GM18519 (cell line): ENCODE results near the gene TUT4.

Experiments
- ATAC-seq: cut with Tn5 transposase; IDR thresholded peaks from one replicate; pipeline ENCODE4 v1.9.1; 2021; ENCODE audit warnings: mild to moderate bottlenecking, moderate library complexity; ENCODE audit not compliant: unreplicated experiment, low FRiP score

TUT4 gene

DNA sequence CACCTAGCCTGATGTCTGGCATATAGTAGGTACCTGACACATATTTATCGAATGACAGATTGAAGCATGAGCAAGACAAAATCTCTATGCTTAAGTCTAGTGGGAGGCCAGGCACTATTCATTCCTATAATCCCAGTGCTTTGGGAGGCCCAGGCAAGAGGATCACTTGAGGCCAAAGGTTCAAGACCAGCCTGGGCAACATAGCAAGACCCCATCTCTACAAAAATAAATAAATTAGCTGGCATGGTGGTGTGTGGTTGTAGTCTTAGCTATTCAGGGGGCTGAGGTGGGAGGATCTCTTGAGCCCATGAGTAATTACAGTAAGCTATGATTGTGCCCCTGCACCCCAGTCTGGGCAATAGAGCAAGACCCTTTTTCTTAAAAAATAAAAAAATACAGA is 23.2 kb upstream of the TUT4 start:
- no peak for ATAC-seq

- no peak for ATAC-seq
Observed at GRCh38 chr1:52574594-52574993, 21.7 kb upstream of the TUT4 start.

- no peak for ATAC-seq
Observed at GRCh38 chr1:52572387-52572786, 19.5 kb upstream of the TUT4 start.

- no peak for ATAC-seq
Observed at GRCh38 chr1:52571783-52572182, 18.9 kb upstream of the TUT4 start.

GRCh38 chr1:52569449-52570210 is 16.7 kb upstream of the TUT4 start:
- ATAC-seq, result no peak

GRCh38 chr1:52567943-52568342 is 15.1 kb upstream of the TUT4 start:
- ATAC-seq, result no peak

- no peak for ATAC-seq
Observed at GRCh38 chr1:52562766-52563165, 9.9 kb upstream of the TUT4 start.

- no peak for ATAC-seq
Observed at GRCh38 chr1:52559875-52560274, 7.0 kb upstream of the TUT4 start.

DNA sequence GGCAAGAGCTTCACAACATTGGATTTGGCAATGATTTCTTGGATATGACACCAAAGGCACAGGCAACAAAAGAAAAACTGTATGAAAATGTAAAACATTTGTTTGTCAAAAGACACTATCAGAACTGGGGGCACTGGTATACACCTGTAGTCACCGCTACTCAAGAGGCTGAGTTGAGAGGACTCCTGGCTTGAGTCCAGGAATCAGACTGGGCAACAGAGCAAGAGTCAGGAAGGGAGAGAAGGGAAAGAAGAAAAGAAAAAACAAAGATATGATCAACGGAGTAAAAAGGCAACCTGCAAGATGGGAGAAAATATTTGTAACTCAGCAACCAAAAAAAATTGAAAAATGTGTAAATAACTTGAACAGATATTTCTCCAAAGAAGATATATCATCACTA is 6.0 kb upstream of the TUT4 start:
- no peak for ATAC-seq

DNA sequence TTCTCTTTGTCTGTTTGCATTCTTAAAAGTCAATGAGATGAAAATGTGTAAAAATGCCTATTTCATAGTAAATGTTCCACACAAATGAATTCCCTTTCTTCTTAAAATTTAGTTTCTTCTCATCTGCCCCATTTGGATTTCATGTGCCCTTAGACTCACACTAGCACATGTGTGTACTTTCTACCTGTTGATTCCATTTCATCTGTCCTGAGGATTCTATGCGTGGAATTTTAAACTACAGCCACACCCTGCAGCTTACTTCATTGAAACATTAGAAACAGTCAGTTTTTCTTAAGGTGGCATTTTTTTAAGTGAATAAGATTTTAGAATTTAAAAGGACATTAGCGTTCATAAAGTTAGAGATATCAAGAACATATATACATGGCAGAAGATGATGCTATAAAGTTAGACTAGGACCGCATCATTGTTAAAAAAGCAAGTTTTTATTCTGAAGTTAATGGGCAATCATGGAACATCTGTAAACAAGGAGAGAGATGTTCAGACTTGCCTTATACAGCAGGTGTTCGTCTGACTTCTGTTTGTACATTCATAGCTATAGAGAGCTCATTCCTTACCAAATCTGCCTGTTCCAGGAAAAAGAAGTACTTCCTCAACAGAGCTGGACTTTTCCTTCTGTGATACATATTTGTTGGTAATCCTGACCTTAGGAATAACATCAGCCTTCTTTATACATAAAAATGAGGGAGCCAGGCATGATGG is 3.9 kb upstream of the TUT4 start:
- no peak for ATAC-seq

GRCh38 chr1:52554756-52555155 is 1.9 kb upstream of the TUT4 start:
- no peak for ATAC-seq

- no peak for ATAC-seq
Observed at GRCh38 chr1:52554267-52554640, 1.4 kb upstream of the TUT4 start.

- no peak for ATAC-seq
Observed at GRCh38 chr1:52553362-52554266, 722 bp upstream of the TUT4 start.

DNA sequence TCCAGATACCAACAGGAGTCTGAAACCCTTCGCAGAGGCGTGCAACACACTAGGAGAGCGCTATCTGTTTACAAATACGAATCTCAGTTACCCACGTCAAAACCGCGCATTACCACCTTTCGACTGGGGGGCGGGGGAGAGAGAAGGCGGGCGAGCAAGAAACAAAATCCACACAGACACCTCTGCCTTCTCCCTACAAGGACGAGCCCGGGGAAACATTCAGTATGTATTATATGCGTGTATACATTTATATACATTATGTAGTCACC is 722 bp downstream of the TUT4 start:
- ATAC-seq, result no peak

DNA sequence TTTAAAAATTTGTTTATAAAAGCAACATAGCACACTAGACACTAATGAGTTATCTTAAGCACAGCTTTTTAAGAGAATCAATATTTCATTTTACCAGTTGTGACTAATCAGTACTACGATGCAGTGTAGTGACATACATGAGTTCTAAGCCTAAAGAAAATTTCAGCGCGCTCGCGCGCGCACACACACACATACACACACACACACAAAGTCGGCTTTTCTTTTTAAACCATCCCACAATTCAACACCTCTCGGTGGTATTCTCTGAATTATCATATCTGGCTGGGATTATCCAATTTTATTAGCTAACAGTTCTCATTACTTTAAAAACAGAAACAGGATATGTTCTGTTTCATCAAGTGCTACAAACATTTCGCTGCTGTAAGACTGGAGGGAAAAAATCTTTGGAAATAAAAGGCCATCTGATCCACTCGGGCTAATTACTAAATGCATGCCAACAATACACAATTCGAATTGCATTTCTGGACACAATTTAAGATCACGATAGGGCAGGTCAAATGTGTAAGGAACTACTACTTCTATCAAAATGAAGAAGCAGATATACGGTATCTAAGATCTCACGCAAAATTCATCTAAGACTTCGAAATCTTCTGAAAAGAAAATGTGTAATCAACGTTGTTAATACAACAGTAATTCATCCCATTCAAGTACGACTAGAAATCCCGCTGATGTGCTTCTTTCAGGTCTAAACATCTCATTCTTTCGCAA is 1.2 kb downstream of the TUT4 start:
- ATAC-seq, result no peak

- no peak for ATAC-seq
Observed at GRCh38 chr1:52550447-52550846, 2.4 kb downstream of the TUT4 start.

- no peak for ATAC-seq
Observed at GRCh38 chr1:52549267-52549666, 3.6 kb downstream of the TUT4 start.

DNA sequence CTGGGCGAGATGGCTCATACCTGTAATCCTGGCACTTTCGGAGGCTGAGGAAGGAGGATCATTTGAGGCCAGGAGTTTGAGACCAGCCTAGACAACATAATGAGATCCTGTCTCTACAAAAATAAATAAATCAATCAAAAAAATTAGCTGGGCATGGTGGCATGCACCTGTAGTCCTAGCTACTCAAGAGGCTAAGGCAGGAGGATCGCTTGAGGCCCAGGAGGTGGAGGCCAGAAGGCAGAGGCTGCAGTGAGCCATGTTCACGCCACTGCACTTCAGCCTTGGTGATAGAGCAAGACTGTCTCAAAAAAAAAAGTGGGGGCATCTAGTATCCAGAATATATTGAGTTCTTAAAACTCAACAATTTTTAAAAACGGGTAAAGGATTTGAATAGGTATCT is 6.0 kb downstream of the TUT4 start:
- ATAC-seq, result no peak

DNA sequence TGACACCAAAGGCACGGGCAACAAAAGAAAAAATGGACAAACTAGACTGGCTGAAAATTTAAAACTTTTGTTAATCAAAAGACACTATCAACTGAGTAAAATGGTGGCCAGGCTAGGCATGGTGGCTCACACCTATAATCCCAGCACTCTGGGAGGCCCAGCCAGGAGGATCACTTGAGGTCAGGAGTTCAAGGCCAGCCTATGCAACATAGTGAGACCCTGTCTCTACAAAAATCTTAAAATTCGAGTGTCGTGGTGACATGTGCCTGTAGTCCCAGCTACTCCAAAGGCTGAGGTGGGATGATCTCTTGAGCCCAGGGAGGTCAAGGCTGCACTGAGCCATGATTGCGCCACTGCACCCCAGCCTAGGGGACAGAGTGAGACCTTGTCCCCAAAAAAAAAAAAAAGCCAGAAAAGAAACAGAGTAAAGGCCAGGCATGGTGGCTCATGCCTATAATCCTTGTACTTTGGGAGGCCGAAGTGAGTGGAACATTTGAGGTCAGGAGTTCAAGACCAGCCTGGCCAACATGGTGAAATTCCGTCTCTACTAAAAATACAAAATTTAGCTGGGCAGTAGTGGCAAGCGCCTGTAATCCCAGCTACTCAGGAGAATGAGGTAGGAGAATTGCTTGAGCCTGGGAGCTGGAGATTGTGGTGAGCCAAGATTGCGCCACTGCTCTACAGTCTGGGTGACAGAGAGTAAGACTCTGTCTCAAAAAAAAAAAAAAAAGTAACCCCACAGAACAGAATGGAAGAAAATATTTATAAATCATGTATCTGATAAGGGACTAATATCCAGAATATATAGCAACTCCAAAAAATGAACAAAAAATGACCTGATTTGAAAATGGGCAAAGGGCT is 8.0 kb downstream of the TUT4 start:
- no peak for ATAC-seq
